GM10847 (cell line): Measurements from ENCODE around the gene IL36RN.

Source experiments
- POLR2A ChIP-seq: IDR thresholded peaks from 2 replicates; pipeline ENCODE4 v1.6.1; 2011; ENCODE audit not compliant: insufficient read length; ENCODE audit errors: extremely low read depth

The IL36RN gene

GRCh38 chr2:113061241-113061640 lies 2.2 kb downstream of the IL36RN start:
- no peak for TF ChIP-seq POLR2A

- TF ChIP-seq POLR2A: no peak
Observed at GRCh38 chr2:113061896-113062770, 3.1 kb downstream of the IL36RN start.

- no peak for TF ChIP-seq POLR2A
Observed at GRCh38 chr2:113064281-113064680, 5.3 kb downstream of the IL36RN start.

- no peak for TF ChIP-seq POLR2A
Observed at GRCh38 chr2:113064898-113065297, 5.9 kb downstream of the IL36RN start.

- TF ChIP-seq POLR2A: no peak
Observed at GRCh38 chr2:113067681-113068080, 8.7 kb downstream of the IL36RN start, which contains the start of gene IL1F10. TSS of gene IL1F10 (plus strand) at chr2:113067970. CDS start at chr2:113072739, 4,769 bp downstream.

GRCh38 chr2:113068249-113068648 lies 9.3 kb downstream of the IL36RN start:
- no peak for TF ChIP-seq POLR2A

- TF ChIP-seq POLR2A: no peak
Observed at GRCh38 chr2:113068706-113069485, 9.9 kb downstream of the IL36RN start.

- TF ChIP-seq POLR2A: no peak
Observed at GRCh38 chr2:113069676-113070605, 10.9 kb downstream of the IL36RN start.

GRCh38 chr2:113070606-113070975 lies 11.6 kb downstream of the IL36RN start:
- TF ChIP-seq POLR2A: no peak

GRCh38 chr2:113072584-113072983 lies 13.6 kb downstream of the IL36RN start:
- TF ChIP-seq POLR2A: no peak

GRCh38 chr2:113073325-113073834 lies 14.4 kb downstream of the IL36RN start:
- no peak for TF ChIP-seq POLR2A

GRCh38 chr2:113075030-113075429 lies 16.0 kb downstream of the IL36RN start:
- TF ChIP-seq POLR2A: no peak

GRCh38 chr2:113075600-113075999 lies 16.6 kb downstream of the IL36RN start:
- TF ChIP-seq POLR2A: no peak

- no peak for TF ChIP-seq POLR2A
Observed at GRCh38 chr2:113076954-113077669, 18.1 kb downstream of the IL36RN start.
